Measurements from ENCODE around the gene GLT8D1. TPM values are rescaled to one million over a fixed set of nuclear protein-coding genes. Genes with fewer than 3 reads are reported as not detected.

The GLT8D1 gene
- total RNA-seq, 1 donor: 107 TPM

- TF ChIP-seq CTCF (IDR thresholded peaks at IDR 0.05; ENCODE audit: insufficient read depth, low read length): no peak
- H3K4me3 ChIP-seq (ENCODE audit: low read depth, low read length): peak overlapping the region; percentile 34
Measured at GRCh38 chr3:52670621-52671521, 34.7 kb downstream of the GLT8D1 start.

GRCh38 chr3:52663098-52663497, 42.5 kb downstream of the GLT8D1 start:
- no peak for TF ChIP-seq CTCF (IDR thresholded peaks at IDR 0.05; ENCODE audit: insufficient read depth, low read length)
- DNase-seq (ENCODE audit: low read depth): no peak
- H3K4me3 ChIP-seq (ENCODE audit: low read depth, low read length): no peak overlapping the region

More at GRCh38 chr3:52670621-52671521, 34.7 kb downstream of the GLT8D1 start:
- DNase-seq (ENCODE audit: low read depth): peak; percentile 100

GRCh38 chr3:52660046-52660445, 45.5 kb downstream of the GLT8D1 start:
- TF ChIP-seq CTCF (IDR thresholded peaks at IDR 0.05; ENCODE audit: insufficient read depth, low read length): no peak
- H3K4me3 ChIP-seq (ENCODE audit: low read depth, low read length): no peak overlapping the region
- no peak for DNase-seq (ENCODE audit: low read depth)

- H3K4me3 ChIP-seq (ENCODE audit: low read depth, low read length): no peak overlapping the region
- no peak for TF ChIP-seq CTCF (IDR thresholded peaks at IDR 0.05; ENCODE audit: insufficient read depth, low read length)
- DNase-seq (ENCODE audit: low read depth): no peak
Measured at GRCh38 chr3:52655895-52656294, 49.7 kb downstream of the GLT8D1 start.

GRCh38 chr3:52651592-52651991, 54.0 kb downstream of the GLT8D1 start:
- no peak overlapping the region for H3K4me3 ChIP-seq (ENCODE audit: low read depth, low read length)
- no peak for DNase-seq (ENCODE audit: low read depth)
- no peak for TF ChIP-seq CTCF (IDR thresholded peaks at IDR 0.05; ENCODE audit: insufficient read depth, low read length)

GRCh38 chr3:52650439-52650838, 55.2 kb downstream of the GLT8D1 start:
- DNase-seq (ENCODE audit: low read depth): no peak

More at GRCh38 chr3:52650439-52650838, 55.2 kb downstream of the GLT8D1 start:
- no peak for TF ChIP-seq CTCF (IDR thresholded peaks at IDR 0.05; ENCODE audit: insufficient read depth, low read length)
- H3K4me3 ChIP-seq (ENCODE audit: low read depth, low read length): no peak overlapping the region
